AG09309 (cell line): ENCODE data around the gene NOX4.

Source experiments
- DNase-seq: peaks from one replicate; pipeline ENCODE4 v3.0.0-alpha.2; 2010; ENCODE audit warnings: low read depth
- H3K4me3 ChIP-seq: 2 replicates; pipeline ENCODE4 v1.5.1; 2011; ENCODE audit warnings: mild to moderate bottlenecking, low read depth, low read length, moderate library complexity; ENCODE audit not compliant: control insufficient read depth
- TF ChIP-seq, protein P1 (sequence below): IDR thresholded peaks from 2 replicates; pipeline ENCODE4 v1.5.1; 2011; ENCODE audit warnings: mild to moderate bottlenecking, low read depth, low read length, inconsistent platforms; ENCODE audit not compliant: insufficient read depth, control insufficient read depth; ENCODE audit errors: missing control alignments

The NOX4 gene

DNA sequence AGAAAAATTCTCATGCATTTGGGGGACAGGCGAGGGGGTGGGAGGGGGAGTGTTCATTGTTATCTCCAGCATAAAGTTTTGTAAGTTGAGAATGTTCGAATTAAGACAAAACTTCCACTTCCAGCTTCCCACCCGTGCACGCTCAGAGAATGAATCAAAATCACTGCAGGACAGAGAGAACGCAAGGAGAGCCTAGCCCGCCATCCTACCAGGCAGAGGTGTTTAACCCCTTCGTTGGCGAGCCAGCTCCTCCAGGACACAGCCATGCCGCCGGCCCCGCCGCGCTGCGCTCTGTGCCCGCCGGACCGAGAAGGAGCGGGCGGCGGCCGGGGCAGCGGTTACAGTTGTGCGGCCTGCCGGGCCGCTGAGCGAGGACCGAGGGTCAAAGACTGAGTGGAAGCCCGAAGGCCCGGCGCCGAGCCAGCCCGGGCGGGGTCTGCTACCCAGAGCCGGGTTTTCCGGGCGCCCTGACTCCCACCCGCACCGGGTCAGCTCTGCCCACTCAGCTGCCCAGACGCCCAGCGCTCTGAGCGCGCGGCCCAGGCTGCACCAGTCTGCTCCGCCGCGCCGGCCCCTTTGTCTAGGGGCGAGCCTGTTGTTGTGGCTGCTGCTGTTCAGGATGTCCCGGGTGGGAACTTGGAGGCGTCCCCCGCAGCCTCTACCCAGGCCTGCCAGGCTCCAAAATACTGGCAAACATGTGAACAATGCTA is at the start of gene NOX4:
NOX4 (minus strand) TSS at position 395 of the 710 bp plus-strand sequence; CDS start at position 266, 129 bp downstream.
- H3K4me3 ChIP-seq, result peak within 1 kb of the TSS; percentile 41
- no peak for DNase-seq
- TF ChIP-seq, protein P1, sequence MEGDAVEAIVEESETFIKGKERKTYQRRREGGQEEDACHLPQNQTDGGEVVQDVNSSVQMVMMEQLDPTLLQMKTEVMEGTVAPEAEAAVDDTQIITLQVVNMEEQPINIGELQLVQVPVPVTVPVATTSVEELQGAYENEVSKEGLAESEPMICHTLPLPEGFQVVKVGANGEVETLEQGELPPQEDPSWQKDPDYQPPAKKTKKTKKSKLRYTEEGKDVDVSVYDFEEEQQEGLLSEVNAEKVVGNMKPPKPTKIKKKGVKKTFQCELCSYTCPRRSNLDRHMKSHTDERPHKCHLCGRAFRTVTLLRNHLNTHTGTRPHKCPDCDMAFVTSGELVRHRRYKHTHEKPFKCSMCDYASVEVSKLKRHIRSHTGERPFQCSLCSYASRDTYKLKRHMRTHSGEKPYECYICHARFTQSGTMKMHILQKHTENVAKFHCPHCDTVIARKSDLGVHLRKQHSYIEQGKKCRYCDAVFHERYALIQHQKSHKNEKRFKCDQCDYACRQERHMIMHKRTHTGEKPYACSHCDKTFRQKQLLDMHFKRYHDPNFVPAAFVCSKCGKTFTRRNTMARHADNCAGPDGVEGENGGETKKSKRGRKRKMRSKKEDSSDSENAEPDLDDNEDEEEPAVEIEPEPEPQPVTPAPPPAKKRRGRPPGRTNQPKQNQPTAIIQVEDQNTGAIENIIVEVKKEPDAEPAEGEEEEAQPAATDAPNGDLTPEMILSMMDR, result no peak

DNA sequence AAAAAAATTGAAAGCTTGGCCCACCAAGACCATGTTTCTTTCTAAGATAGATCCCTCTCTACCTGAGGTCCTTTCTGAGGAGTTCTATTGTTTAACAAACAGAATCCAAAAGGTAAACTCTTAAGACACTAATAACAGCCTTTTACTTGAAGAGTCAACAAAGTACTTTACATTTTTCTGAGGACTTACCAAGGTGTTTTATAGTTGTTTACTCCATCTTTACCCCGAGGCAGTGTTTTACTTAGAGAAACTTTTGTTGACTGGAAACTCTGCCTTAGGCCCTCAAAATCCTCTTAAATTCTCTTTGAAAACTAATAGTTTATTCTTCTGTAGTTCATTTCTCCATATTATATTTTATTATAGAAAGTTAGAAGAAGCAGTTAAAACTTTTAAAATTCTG is 49.7 kb upstream of the NOX4 start:
- H3K4me3 ChIP-seq, result no peak overlapping the region
- DNase-seq, result no peak
- TF ChIP-seq, protein P1, result no peak

DNA sequence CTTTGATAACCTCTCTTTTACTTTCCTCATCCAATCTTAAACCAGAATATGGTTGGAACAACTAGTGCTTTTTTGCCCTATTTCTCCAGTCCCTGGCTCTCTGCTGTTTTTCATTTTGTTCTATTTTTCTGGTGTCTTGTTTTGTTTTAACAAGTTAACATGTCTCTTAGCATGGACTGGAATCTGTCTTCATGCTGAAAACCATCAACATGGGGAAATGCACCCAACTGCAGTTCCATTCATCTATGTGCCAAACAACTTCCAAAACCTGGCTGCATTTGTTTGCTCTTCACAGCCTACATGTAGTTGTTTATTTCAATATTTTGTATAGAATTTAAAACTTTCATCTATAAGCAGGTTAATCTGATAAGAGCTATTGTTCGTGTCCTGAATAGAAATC is 46.8 kb upstream of the NOX4 start:
- no peak for DNase-seq
- TF ChIP-seq, protein P1, result no peak
- no peak overlapping the region for H3K4me3 ChIP-seq

DNA sequence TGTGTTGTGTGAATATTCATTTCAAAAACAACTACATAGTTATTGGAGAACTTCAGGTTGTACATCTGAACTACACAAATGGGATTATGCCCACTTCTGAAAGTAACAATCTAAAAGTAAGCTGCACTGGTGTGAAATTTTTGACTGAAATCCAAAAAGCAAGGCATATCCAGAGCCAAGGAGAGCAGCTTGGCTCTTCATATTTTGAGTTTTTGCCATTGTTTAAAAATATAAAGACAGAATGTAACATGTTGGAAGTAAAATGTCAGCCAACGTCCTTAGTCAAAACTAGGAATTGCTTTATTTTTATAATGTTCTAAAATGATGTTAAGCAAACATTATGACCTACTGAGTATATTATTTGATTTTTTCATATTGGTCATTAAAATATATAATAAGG is 45.8 kb upstream of the NOX4 start:
- DNase-seq, result no peak
- TF ChIP-seq, protein P1, result no peak
- no peak overlapping the region for H3K4me3 ChIP-seq

DNA sequence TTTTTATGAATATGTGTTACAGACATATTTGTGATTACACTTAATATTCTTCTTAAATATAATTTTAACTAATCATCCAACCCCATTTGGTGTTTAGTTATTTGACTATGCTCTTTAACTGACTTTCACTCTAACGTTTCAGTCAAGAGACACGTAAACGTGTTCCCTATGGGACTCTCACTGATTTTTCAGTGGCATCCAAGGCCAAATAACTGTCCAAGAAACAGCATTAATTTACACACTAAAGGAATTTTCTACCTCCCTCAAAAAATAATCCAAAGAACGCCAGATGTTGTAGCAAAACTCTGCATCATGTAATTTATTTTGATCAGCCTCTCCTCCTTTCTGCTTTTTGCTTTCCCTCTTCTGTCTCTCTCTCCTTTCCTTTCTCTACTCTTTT is 44.0 kb upstream of the NOX4 start:
- DNase-seq, result no peak
- TF ChIP-seq, protein P1, result no peak
- H3K4me3 ChIP-seq, result no peak overlapping the region

DNA sequence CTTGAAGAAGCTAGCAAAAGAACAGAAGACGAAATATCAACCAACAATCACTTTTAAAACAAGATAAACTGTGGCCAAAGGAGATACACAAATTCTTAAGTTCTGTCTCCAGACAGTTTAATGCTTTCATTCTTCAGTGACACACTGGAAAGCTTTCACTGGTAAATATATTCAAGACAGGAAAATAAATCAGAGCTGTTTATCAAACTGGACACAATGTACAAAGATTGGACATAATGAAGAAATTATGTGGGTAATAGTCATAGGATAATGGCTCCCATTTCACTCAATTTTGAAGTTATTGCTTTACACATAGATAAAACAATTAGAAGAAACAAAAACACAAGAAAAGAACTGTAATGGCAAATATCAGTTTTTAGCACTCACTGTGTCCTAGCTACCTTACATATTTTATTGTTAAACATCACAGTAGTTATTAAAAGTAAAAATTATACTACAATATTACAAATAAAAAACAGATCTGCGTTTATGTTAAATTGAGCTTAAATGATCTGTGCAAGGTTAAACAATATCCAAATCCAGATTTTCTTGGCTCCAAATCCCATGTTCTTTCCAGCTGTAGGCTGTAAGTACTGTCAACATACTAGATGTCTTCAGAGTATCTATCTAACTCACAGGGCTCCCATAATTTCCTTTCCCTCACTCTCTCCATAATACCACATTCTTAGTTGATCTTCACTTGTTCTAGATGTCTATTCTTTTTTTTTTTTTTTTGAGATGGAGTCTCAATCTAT is 38.6 kb upstream of the NOX4 start:
- no peak for DNase-seq
- TF ChIP-seq, protein P1, result no peak
- H3K4me3 ChIP-seq, result no peak overlapping the region
